GM19238 (cell line): ENCODE results near the gene OR2H2.

Experiments
- DNase-seq: peaks from one replicate; pipeline ENCODE4 v3.0.0; 2011; ENCODE audit warnings: low spot score; ENCODE audit not compliant: insufficient read length

OR2H2 gene

GRCh38 chr6:29591677-29592076 is 6.8 kb downstream of the OR2H2 start:
- DNase-seq = no peak

GRCh38 chr6:29593199-29593855 is 8.4 kb downstream of the OR2H2 start:
- DNase-seq = no peak

DNA sequence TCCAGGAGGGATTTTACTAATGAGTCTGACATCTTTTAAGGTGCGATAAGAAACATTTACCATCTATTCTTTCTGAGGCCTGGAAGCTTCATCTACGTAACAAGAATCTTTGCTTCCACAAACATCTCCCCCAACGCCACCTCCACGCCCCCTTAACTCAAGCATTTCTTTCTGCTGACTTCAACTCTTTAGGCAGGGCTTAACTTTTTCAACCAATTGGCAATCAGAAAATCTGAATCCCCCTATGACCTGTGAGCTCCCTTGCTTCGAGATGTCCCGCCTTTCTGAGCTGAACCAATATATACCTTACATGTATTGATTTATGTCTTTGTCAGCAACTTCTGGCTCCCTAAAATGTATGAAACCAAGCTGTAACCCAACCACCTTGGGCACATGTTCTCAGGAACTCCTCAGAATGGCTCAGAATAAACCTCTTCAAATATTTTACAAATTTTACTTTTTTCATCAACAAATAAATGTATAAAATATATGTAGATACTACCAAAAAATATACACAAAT is 11.5 kb downstream of the OR2H2 start:
- no peak for DNase-seq

GRCh38 chr6:29597184-29597583 is 12.3 kb downstream of the OR2H2 start:
- DNase-seq = no peak

- DNase-seq = no peak
Measured at GRCh38 chr6:29598172-29598747, 13.3 kb downstream of the OR2H2 start.

- DNase-seq = no peak
Measured at GRCh38 chr6:29602564-29603361, 17.8 kb downstream of the OR2H2 start.

GRCh38 chr6:29603456-29603855 is 18.5 kb downstream of the OR2H2 start:
- no peak for DNase-seq

DNA sequence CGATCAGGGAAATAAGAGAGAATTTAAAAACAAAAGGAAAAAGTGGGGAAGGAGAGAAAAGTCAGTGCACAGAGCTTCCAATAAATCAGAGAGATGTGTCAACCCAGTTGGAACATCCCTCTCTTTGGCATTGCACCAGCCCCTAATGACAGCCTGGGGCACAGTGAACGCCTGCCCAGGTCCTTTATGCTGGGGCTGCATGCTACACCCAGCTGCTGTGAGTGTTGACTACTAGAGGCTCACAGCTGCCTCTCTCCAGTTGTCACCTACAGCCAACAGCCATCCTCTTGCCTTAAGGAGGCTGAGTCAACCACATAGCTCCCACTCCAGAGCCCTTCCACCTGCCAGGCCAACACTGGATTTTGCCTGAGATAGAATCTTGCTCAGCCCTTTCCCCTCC is 19.0 kb downstream of the OR2H2 start:
- no peak for DNase-seq

- no peak for DNase-seq
Measured at GRCh38 chr6:29608131-29608530, 23.2 kb downstream of the OR2H2 start.

- no peak for DNase-seq
Measured at GRCh38 chr6:29610540-29610939, 25.6 kb downstream of the OR2H2 start.

DNA sequence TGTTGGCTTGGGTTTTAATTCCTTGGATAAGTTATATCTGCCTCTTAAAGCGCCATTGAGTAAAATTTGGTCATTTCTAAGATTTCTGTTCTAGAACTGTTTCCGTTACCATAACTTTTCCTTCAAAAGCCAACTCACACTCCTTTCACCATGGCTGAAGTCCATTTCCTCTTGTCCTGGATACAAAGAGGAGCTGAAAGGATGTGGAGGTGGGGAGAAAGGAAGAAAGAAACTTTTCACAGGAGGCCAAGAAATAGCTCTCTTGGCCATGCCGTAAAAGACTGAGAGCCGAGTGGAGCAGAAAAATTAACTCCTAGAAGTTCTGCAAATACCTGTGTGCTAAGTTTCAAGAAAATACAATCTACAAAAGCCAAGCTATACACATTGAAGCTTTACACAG is 26.5 kb downstream of the OR2H2 start:
- no peak for DNase-seq

GRCh38 chr6:29617782-29618554 is 33.0 kb downstream of the OR2H2 start:
- no peak for DNase-seq

DNA sequence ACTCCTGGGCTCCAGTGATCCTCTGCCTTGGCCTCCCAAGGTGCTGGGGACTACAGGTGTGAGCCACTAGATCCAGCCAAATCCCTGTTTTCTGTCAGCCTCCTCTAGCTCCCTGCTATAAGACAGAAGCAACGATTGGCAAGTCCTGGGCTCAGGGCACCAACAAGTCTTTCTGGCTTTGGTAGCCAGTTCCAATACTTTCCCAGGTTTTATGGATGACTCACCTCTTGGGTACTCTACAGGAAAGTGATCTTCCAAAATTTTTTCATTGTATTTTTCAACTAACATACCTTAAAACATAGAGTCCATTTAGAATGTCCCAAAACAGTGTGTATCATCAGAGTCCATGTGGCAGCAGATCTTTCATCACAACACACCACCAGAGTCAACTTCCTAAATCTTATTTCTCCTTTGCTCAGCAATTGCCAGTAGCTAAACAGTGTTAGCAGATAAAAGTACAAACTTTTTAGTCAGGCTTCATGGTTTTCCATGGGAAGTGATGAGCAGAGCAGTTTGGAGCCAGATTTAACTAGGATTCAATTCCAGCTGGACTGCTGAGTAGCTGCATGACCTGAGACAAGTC is 34.7 kb downstream of the OR2H2 start:
- DNase-seq = no peak

DNA sequence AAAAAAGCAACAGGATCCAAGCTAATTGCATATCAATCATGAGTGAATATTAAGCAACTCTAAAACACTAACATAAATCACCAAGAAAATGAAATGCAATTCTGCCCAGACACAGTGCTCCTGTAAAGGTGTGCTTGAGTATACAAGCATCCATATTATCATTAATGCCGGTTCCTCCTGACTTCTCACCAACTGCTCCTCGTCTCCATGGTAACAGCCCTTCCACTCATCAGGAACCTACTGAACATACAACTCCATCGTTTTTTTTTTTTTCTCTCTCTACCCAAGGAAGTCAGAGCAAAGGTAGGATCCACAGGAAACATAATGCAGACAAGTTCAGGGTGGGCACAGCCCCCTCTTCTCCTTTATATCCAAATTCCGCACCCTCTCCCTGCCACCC is 35.7 kb downstream of the OR2H2 start:
- DNase-seq = no peak

- no peak for DNase-seq
Measured at GRCh38 chr6:29624520-29624961, 39.6 kb downstream of the OR2H2 start.

- DNase-seq = no peak
Measured at GRCh38 chr6:29625337-29625930, 40.5 kb downstream of the OR2H2 start.

DNA sequence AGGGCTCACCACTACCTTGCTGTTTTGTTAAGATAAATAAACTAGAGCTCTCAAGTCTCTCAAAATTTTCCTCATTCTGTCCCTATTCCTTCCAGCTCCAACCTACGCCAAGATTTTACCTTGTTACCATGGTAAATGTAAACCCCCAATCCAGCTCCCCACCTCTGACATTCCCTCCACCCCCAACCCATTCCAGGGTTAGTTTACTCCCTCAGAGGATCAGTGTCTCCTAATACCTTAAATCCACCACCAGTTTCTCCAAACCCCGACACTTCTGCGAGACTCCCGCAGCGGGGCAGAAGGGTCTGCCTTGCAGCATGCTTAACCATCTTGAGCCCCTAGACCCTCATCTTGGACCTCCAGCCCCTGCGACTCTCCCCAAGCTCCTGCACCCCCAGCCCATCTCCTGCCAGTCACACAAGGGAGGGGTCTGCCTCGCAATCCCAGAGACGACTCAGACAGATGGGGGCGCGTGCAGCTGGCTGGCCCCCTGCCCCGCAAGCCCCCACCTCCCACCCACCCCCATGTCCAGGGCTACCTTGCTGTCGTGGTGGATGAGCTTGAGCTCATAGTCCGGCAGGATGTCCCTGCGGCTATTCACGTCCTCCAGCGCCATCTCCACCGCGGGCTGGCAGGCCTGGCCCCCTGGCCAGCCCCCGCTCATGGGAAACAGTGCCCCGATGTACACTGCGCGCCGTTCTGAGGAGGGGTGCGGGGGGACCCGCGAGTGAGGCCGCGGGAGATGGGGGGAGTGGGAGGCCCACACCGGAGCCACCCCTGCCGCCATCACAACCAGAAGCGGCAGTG is 42.2 kb downstream of the OR2H2 start:
- no peak for DNase-seq

- DNase-seq = peak; percentile 52
Measured at GRCh38 chr6:29627755-29628418, 43.0 kb downstream of the OR2H2 start.
